Endothelial cell of umbilical vein (primary cell): ENCODE results near the gene GABBR2.

Experiments
- EZH2 ChIP-seq: IDR thresholded peaks from 2 replicates; pipeline ENCODE4 v1.6.1; 2012; ENCODE audit warnings: borderline replicate concordance, low read depth, mild to moderate bottlenecking, moderate library complexity, low read length, inconsistent platforms; ENCODE audit not compliant: severe bottlenecking
- POLR2A ChIP-seq: IDR thresholded peaks from 2 replicates; pipeline ENCODE4 v1.6.1; 2012; ENCODE audit warnings: low read depth, mild to moderate bottlenecking, control low read depth, low read length
- POLR2AphosphoS5 ChIP-seq: IDR thresholded peaks from 2 replicates; pipeline ENCODE4 v1.6.1; 2012; ENCODE audit warnings: low read depth, mild to moderate bottlenecking, control low read depth, low read length, moderate library complexity; ENCODE audit not compliant: insufficient read depth
- TF ChIP-seq, protein P1 (sequence below), 2 donors: IDR thresholded peaks; 1 replicate in 1 of 2; 2 replicates in 1 of 2; pipeline ENCODE4 v1.5.1; 2011; ENCODE audit warnings: low read length in 2 of 2, mild to moderate bottlenecking in 2 of 2, moderate library complexity in 2 of 2, control low read depth in 1 of 2, inconsistent platforms in 1 of 2, low read depth in 1 of 2; ENCODE audit not compliant: insufficient read depth in 1 of 2; ENCODE audit errors: extremely low read depth in 1 of 2
- TF ChIP-seq, protein P2 (sequence below): IDR thresholded peaks from 2 replicates; pipeline ENCODE4 v1.6.1; 2011; ENCODE audit not compliant: insufficient read depth, insufficient read length

DNA sequence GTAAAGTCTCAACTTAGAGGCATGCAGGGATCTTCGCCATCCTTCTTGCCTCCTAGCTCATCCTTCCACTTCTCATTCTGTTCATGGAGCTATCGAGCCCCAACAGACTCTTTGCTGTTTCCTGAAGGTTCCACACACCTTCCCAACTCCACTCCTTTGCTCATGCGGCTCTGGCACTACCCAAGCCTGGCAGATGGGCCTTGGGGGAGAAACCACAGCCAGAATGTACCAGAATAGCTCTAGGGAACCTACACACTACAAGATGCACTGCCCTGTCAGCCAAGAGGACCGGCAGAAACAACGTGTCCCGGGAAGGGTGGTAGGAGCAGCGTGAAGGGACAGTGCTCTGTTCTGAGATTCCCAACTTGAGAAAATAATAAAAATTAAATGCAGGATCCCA, 178.9 kb downstream of the GABBR2 start:
- TF ChIP-seq, protein P1, sequence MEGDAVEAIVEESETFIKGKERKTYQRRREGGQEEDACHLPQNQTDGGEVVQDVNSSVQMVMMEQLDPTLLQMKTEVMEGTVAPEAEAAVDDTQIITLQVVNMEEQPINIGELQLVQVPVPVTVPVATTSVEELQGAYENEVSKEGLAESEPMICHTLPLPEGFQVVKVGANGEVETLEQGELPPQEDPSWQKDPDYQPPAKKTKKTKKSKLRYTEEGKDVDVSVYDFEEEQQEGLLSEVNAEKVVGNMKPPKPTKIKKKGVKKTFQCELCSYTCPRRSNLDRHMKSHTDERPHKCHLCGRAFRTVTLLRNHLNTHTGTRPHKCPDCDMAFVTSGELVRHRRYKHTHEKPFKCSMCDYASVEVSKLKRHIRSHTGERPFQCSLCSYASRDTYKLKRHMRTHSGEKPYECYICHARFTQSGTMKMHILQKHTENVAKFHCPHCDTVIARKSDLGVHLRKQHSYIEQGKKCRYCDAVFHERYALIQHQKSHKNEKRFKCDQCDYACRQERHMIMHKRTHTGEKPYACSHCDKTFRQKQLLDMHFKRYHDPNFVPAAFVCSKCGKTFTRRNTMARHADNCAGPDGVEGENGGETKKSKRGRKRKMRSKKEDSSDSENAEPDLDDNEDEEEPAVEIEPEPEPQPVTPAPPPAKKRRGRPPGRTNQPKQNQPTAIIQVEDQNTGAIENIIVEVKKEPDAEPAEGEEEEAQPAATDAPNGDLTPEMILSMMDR (IDR thresholded peaks at IDR 0.05; ENCODE audit: extremely low read depth in 1 of 2, insufficient read depth in 1 of 2, low read depth in 1 of 2, low read length in 2 of 2) = no peak
- TF ChIP-seq EZH2 (no peak), POLR2AphosphoS5 (no peak), POLR2A (no peak)
- TF ChIP-seq, protein P2, sequence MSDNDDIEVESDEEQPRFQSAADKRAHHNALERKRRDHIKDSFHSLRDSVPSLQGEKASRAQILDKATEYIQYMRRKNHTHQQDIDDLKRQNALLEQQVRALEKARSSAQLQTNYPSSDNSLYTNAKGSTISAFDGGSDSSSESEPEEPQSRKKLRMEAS = no peak
